Measurements from ENCODE around the gene TIAL1.
"Not testable (repeated sequence)": the region's sequence is repeated elsewhere in the genome, so short reads cannot be mapped to it uniquely, and the experiment has no call there.

The TIAL1 gene

DNA sequence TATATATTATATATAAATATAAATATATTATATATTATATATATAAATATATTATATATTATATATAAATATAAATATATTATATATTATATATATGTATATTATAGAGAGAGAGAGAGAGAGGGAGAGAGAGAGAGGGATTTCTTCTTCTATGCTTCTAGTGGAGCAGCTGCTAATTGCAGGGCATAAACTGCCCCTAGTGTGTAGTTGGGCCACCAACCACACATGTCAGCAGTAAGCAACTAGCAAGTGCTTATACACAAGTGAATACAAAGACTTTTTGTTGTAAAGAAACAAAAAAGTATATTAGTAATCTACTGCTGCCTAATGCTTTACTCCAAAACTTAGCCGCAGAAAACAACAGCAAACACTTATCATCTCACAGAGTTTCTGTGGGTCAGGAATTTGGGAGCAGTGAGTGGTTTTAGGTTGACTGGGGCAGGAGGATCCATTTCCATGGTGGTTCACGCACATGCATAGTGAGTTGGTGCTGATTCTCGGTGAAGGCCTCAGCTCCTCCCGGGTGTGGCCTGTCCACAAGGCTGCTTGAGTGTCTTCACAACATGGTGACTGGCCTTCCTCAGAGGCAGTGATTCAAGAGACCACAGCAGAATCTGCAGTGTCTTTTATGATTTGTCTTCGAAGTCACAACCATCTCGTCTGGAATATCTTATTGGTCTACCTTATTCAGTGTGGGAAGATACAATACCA lies 29.0 kb upstream of the TIAL1 start:
- no peak for ATAC-seq (replicated peaks)
- no peaks in the 10 kb centered on the region for H3K9me3 Mint-ChIP-seq

DNA sequence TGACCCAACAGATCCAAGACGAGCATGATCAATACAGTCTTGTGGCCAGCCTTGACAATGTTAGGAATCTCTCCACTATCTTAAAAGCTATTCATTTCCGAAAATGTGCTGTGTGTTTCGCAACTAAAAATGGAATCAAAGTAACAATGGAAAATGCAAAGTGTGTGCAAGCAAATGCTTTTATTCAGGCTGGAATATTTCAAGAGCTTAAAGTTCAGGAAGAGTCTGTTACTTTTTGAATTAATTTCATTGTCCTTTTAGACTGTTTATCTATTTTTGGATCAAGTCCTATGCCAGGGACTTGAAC lies 24.3 kb upstream of the TIAL1 start:
- no peaks in the 10 kb centered on the region for H3K9me3 Mint-ChIP-seq

More for the DNA sequence above, 29.0 kb upstream of the TIAL1 start:
- no peak for DNase-seq
- H3K27me3 Mint-ChIP-seq: no peaks in the 10 kb centered on the region
- no peaks in the 10 kb centered on the region for H3K4me1 Mint-ChIP-seq (ENCODE audit: low read depth in 2 of 2)
- no peaks in the 10 kb centered on the region for H3K36me3 Mint-ChIP-seq (ENCODE audit: insufficient read depth)
- H3K4me3 Mint-ChIP-seq: no peak overlapping the region
- no peak overlapping the region for H3K27ac Mint-ChIP-seq

DNA sequence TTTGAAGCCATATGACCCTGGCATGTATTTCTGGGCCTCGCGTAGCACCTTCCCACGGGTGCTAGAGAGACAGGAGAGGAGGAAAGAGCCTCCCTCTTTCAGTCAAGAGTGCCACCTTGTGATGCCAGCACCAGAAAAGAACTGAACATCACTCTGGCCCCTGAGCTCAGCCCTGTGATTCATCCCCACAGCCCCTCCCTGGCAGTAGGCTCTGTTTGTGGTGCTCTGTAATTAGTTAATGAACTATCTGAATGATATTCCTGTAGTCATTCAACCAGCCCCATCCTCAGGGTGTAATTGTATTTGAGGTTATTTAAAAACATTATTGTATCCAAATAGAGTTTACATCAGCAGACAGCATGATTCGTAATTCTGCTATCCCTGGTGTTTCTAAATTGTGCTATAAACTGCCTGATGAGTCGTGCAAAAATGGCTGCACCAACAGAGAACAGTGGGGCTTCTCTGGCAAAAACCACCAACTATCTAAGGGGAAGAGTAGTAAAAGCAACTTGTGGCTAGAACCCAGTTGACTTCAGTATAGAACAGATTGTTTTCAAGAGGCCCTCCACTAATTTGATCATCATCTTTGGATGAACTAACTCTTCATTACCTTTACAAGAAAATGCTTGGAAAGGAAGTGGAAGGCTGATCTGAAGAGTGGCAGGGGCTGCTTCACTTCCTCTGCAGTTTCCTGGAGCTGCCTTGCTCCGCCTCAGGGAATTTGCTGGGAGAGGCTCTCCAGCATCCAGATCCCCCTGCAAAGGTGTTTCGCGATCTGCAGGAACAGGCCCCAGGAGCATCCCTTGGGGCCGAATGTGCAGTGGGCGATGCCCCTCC lies 23.7 kb upstream of the TIAL1 start:
- Mint-ChIP-seq H3K27me3 (peaks cover 0 to 5% of the 10 kb centered on the region in 2 donors), H3K36me3 (ENCODE audit: insufficient read depth) (no peaks in the 10 kb centered on the region), H3K4me3 (no peak overlapping the region), H3K4me1 (ENCODE audit: low read depth in 2 of 2) (peaks cover 0 to 7% of the 10 kb centered on the region in 2 donors), H3K9me3 (no peaks in the 10 kb centered on the region), H3K27ac (no peak overlapping the region)
- DNase-seq (no peak), ATAC-seq (replicated peaks) (no peak)

More for the DNA sequence above, 24.3 kb upstream of the TIAL1 start:
- Mint-ChIP-seq H3K36me3 (ENCODE audit: insufficient read depth) (no peaks in the 10 kb centered on the region), H3K4me3 (no peak overlapping the region), H3K27me3 (peaks cover 0 to 5% of the 10 kb centered on the region in 2 donors), H3K27ac (no peak overlapping the region), H3K4me1 (ENCODE audit: low read depth in 2 of 2) (peaks cover 0 to 7% of the 10 kb centered on the region in 2 donors)
- DNase-seq (no peak), ATAC-seq (replicated peaks) (no peak)

DNA sequence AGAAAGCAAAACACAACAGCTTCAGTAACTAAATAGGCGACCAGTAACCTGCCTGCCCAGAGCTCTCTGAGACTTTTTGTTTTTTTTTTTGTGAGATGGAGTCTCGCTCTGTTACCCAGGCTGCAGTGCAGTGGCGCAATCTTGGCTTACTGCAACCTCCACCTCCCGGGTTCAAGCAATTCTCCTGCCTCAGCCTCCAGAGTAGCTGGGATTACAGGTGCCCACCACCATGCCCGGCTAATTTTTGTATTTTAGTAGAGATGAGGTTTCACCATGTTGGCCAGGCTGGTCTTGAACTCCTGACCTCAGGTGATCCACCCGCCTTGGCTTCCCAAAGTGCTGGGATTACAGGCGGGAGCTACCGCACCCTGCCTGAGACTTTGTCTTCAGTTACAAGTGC lies 23.0 kb upstream of the TIAL1 start:
- H3K36me3 Mint-ChIP-seq (ENCODE audit: insufficient read depth); H3K4me1 Mint-ChIP-seq (ENCODE audit: low read depth in 2 of 2); H3K9me3 Mint-ChIP-seq; H3K4me3 Mint-ChIP-seq; H3K27ac Mint-ChIP-seq; ATAC-seq (replicated peaks); DNase-seq; H3K27me3 Mint-ChIP-seq: not testable (repeated sequence)

DNA sequence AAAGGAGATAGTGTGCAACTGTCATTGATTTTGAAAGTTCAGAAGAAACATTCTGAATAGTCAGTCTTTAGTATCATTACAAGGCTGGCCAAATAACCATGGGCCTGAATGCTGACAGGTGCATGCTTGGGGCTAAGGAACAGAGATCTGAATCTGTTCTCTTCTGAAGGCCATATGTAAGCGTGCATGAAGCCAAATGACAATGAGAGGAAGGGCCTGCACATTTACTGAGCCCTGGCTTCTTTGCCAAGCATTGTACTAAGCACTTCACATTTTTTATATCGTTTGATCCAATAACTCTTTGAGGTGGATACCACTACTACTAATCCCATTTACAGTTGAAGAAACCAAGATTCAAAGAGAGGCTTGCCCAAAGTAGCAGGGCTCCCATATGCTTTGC lies 22.5 kb upstream of the TIAL1 start:
- H3K36me3 Mint-ChIP-seq (ENCODE audit: insufficient read depth): no peaks in the 10 kb centered on the region
- H3K9me3 Mint-ChIP-seq: no peaks in the 10 kb centered on the region
- no peak overlapping the region for H3K4me3 Mint-ChIP-seq
- H3K4me1 Mint-ChIP-seq (ENCODE audit: low read depth in 2 of 2): peaks cover 0 to 7% of the 10 kb centered on the region in 2 donors
- no peak for DNase-seq
- H3K27me3 Mint-ChIP-seq: peaks cover 4 to 10% of the 10 kb centered on the region in 2 donors
- no peak for ATAC-seq (replicated peaks)
- no peak overlapping the region for H3K27ac Mint-ChIP-seq

DNA sequence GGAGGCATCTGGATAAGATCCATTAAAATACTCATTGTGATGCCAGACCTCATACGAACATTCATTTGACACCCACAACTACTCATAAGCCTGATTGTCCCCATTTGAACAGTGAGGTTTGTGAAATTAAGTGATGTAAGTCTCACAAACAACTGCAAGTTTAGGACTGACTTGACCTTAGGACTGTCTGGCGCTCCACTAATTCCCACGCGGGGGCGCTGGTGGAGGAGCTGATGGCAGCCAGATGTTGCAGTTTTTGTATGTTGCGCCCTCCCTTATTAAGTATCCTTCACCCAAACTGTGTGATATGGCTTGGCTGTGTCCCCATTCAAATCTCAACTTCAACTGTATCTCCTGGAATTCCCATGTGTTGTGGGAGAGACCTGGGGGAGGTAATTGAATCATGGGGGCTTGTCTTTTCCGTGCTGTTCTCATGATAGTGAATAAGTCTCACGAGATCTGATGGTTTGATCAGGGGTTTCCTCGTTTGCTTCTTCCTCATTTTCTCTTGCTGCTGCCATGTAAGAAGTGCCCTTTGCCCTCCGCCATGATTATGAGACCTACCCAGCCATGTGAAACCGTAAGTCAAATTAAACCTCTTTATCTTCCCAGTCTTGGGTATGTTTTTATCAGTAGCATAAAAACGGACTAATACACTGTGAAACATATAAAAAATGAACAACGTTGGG lies 20.3 kb upstream of the TIAL1 start:
- ATAC-seq (replicated peaks): peak; percentile 35
- H3K36me3 Mint-ChIP-seq (ENCODE audit: insufficient read depth): no peaks in the 10 kb centered on the region
- DNase-seq: peak; percentile 4 to 15 (median 5)
- H3K27me3 Mint-ChIP-seq: peaks cover 4 to 24% of the 10 kb centered on the region in 2 donors
- no peak overlapping the region for H3K27ac Mint-ChIP-seq
- no peaks in the 10 kb centered on the region for H3K9me3 Mint-ChIP-seq
- peaks cover 0 to 7% of the 10 kb centered on the region in 2 donors for H3K4me1 Mint-ChIP-seq (ENCODE audit: low read depth in 2 of 2)
- no peak overlapping the region for H3K4me3 Mint-ChIP-seq

DNA sequence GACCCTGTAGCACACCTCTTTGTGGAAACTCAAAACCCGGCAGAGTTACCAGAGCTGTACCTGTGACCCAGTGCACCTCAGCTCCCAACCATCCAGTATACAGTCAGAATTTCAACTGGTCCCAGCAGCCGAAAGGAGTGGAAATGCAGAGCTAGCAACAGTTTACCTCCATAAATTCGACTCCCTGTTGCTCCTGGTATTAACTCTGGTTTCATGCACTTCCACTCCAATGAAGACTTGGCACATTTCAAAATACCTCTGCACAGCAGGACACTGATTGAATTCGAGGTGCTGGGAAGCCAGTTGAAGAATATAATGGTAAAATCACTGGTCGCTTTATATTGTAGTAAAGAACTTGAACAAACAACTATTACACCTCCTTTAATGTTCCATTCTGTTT lies 17.9 kb upstream of the TIAL1 start:
- peaks cover 0 to 7% of the 10 kb centered on the region in 2 donors for H3K4me1 Mint-ChIP-seq (ENCODE audit: low read depth in 2 of 2)

DNA sequence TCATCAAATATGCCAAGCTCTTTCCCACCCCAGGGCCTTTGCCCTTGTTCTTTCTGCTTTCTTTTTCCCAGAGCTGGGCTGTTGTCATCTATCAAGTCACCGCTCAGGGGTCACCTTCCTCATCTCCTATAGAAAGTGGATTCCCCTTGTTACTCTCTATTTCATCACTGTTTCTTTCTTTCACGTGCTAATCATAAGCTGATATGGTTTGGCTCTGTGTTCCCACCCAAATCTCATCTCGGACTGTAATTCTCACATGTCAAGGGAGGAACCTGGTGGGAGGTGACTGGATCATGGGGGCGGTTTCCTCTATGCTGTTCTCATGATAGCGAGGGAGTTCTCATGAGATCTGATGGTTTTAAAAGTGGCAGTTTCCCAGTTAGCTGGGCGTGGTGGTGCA lies 17.0 kb upstream of the TIAL1 start:
- Mint-ChIP-seq H3K36me3 (ENCODE audit: insufficient read depth) (no peaks in the 10 kb centered on the region), H3K4me1 (ENCODE audit: low read depth in 2 of 2) (peaks cover 4 to 9% of the 10 kb centered on the region in 2 donors)
- no peak for ATAC-seq (replicated peaks)

More for the DNA sequence above, 17.9 kb upstream of the TIAL1 start:
- H3K27me3 Mint-ChIP-seq: peaks cover 4 to 32% of the 10 kb centered on the region in 2 donors
- DNase-seq (no peak), ATAC-seq (replicated peaks) (no peak)
- H3K36me3 Mint-ChIP-seq (ENCODE audit: insufficient read depth): no peaks in the 10 kb centered on the region
- H3K27ac Mint-ChIP-seq: no peak overlapping the region
- H3K9me3 Mint-ChIP-seq: no peaks in the 10 kb centered on the region
- H3K4me3 Mint-ChIP-seq: no peak overlapping the region

DNA sequence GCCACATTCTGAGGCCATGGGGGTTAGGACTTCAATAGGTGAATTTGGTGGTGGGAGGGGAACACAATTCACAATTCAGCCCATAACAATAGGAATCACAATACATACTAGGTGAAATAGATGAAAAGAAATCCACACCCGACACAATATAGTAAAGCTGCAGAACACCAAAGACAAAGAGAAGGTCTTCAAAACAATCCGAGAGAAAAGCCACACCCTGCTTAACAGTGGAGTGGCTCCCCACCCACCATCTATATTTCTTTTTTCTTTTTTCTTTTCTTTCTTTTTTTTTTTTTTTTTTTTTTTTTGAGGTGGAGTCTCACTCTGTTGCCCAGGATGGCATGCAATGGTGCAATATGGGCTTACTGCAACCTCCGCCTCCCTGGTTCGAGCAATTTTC lies 14.7 kb upstream of the TIAL1 start:
- Mint-ChIP-seq H3K4me1 (ENCODE audit: low read depth in 2 of 2) (peaks cover 4 to 5% of the 10 kb centered on the region in 2 donors), H3K9me3 (no peaks in the 10 kb centered on the region), H3K36me3 (ENCODE audit: insufficient read depth) (no peaks in the 10 kb centered on the region), H3K27ac (no peak overlapping the region), H3K27me3 (peaks cover 12 to 42% of the 10 kb centered on the region in 2 donors), H3K4me3 (no peak overlapping the region)
- DNase-seq: no peak
- ATAC-seq (replicated peaks): no peak

More for the DNA sequence above, 17.0 kb upstream of the TIAL1 start:
- no peak overlapping the region for H3K27ac Mint-ChIP-seq
- H3K27me3 Mint-ChIP-seq: peaks cover 12 to 41% of the 10 kb centered on the region in 2 donors
- H3K4me3 Mint-ChIP-seq: no peak overlapping the region
- DNase-seq: no peak
- H3K9me3 Mint-ChIP-seq: no peaks in the 10 kb centered on the region

DNA sequence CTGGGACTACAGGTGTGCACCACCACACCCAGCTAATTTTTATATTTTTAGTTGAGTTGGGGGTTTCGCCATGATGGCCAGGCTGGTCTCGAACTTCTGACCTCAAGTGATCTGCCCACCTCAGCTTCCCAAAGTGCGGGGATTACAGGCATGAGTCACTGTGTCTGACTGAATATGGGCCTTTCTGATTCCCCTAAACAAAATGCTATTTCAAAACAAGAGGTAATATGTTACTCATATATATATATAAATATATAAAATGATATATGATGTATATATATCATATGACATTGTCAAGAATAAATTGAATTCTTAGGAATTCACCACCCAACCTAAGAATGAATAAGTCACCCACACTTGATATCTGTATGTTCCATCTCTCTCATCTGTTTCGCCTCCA lies 12.8 kb upstream of the TIAL1 start:
- H3K27ac Mint-ChIP-seq: no peak overlapping the region
- DNase-seq (no peak), ATAC-seq (replicated peaks) (no peak)
- peaks cover 11 to 41% of the 10 kb centered on the region in 2 donors for H3K27me3 Mint-ChIP-seq
- peaks cover 4 to 5% of the 10 kb centered on the region in 2 donors for H3K4me1 Mint-ChIP-seq (ENCODE audit: low read depth in 2 of 2)
- no peaks in the 10 kb centered on the region for H3K9me3 Mint-ChIP-seq
- no peak overlapping the region for H3K4me3 Mint-ChIP-seq
- no peaks in the 10 kb centered on the region for H3K36me3 Mint-ChIP-seq (ENCODE audit: insufficient read depth)

DNA sequence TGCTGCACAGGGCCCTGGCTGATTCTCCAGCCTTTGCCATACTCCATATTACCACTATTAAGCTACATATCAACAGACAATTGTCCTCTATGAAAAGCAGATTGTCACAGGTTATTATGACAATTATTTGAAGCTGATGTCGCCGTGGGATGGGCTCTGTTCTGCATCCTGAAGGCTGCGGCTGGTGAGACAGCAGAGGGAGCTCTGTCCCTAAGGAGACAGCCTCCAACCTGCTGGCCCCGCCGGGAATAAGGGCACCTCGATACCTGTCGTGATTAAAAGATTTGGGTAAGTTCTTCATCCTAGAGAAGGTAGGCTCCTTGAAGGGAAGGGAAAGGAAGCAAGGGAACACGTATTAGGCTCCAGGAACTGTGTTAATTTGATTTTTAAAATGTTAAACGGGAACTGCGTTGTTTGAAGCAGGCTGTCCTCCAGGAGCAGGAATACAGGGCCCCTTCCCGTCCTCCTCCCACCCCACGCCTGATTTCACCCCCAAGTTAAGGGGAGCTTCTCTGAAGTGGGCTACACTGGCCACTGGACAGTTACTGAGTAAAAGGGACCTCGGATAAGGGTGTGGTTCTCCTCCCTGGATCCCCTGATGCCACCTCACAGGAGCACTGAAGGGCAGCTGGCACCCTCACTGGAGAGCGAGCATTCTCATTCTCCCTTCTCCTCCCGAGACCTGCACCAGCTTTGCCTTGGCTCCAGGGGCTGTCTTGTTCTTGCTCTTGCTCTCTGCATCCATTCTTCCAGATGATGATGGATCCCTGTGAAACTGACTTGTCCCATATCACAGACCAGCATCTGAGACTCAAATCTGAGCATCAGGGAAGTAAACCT lies 11.8 kb upstream of the TIAL1 start:
- H3K27ac Mint-ChIP-seq: peak overlapping the region in 1 of 2 donors; percentile 51
- H3K9me3 Mint-ChIP-seq: no peaks in the 10 kb centered on the region
- peaks cover 4 to 5% of the 10 kb centered on the region in 2 donors for H3K4me1 Mint-ChIP-seq (ENCODE audit: low read depth in 2 of 2)
- peaks cover 8 to 31% of the 10 kb centered on the region in 2 donors for H3K27me3 Mint-ChIP-seq
- DNase-seq (peak in 1 of 3 experiments; percentile 8), ATAC-seq (replicated peaks) (peak; percentile 55)
- no peak overlapping the region for H3K4me3 Mint-ChIP-seq
- H3K36me3 Mint-ChIP-seq (ENCODE audit: insufficient read depth): no peaks in the 10 kb centered on the region

DNA sequence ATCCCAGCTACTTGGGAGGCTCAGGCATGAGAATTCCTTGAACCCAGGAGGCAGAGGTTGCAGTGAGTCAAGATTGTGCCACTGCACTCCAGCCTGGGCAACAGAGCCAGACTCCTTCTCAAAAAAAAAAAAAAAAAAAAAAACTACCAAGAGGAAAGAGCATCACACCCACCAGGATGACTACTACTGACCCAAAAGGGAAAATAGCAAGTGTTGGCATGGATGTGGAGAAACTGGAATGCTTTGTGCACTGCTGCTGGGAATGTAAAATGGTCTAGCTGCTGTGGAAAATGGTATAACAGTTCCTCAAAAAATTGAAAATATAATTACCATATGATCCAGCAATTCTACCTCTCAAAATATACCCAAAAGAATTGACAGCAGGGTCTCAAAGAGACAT lies 7.7 kb upstream of the TIAL1 start:
- H3K9me3 Mint-ChIP-seq: no peaks in the 10 kb centered on the region
- H3K27ac Mint-ChIP-seq: peak overlapping the region in 1 of 2 donors; percentile 69
- no peak for ATAC-seq (replicated peaks)
- H3K4me1 Mint-ChIP-seq (ENCODE audit: low read depth in 2 of 2): peaks cover 4 to 8% of the 10 kb centered on the region in 2 donors
- DNase-seq: no peak
- no peak overlapping the region for H3K4me3 Mint-ChIP-seq
- no peaks in the 10 kb centered on the region for H3K36me3 Mint-ChIP-seq (ENCODE audit: insufficient read depth)
- peaks cover 7 to 14% of the 10 kb centered on the region in 2 donors for H3K27me3 Mint-ChIP-seq
